NOMO-1 (cell line): ENCODE measurements around the gene TPSD1.
"Not testable (repeated sequence)": the region's sequence is repeated elsewhere in the genome, so short reads cannot be mapped to it uniquely, and the experiment has no call there.

ENCODE experiments used
- DNase-seq, 2 experiments: peaks; one replicate each; lab custom pipeline; 2025; ENCODE audit not compliant: unreplicated experiment in 2 of 2; lab: John Stamatoyannopoulos, UW

Gene TPSD1

DNA sequence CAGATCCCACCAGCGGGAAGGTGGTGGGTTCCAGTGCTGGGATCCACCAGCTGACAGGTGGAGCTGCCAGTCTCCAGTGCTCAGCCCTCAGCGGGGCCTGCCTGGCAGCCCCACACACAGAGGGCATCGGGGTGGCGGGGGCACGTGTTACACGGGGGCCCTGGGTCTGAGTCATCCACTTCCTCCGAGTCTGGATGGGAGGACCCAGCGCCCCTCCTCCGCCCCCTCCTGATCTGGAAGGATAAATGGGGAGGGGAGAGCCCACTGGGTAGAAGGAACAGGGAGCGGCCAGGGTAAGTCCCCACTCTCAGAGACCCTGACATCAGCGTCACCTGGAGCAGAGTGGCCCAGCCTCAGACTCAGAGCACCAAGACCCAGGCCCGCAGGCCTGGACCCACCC lies 15.4 kb upstream of the TPSD1 start, which contains the start of gene TPSAB1:
Gene TPSAB1, plus strand, starts transcription at position 270 of the 400 bp plus-strand sequence. CDS start 234 bp downstream, outside the sequence.
- DNase-seq = not testable (repeated sequence)

DNA sequence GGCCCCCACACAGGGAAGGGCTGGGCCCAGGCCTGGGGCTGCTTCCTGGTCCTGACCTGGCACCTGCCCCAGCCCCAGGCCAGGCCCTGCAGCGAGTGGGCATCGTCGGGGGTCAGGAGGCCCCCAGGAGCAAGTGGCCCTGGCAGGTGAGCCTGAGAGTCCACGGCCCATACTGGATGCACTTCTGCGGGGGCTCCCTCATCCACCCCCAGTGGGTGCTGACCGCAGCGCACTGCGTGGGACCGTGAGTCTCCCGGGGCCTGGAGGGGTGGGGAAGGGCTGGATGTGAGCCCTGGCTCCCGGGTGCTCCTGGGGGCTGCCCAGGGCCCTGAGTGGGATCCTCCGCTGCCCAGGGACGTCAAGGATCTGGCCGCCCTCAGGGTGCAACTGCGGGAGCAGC lies 14.8 kb upstream of the TPSD1 start:
- not testable (repeated sequence) for DNase-seq

DNA sequence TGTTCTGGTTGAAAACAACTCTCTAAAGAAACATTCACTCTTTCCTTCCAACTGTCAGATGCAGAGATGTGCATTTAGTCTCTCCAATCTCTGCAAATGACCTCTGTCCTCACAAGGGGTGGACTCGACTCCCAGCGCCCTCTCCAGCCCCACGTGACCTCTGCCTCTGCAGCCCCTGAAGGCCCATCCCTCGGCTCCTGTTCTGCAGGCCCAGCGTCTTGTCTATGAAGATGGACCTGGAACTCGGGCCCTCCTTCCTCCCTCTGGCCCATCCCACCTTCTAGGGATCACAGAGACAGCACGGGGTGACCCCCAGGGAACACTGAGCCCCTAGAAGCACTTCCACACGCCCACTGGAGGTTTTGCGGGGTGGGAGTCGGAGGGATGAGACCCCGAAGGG lies 12.5 kb upstream of the TPSD1 start:
- DNase-seq = not testable (repeated sequence)

DNA sequence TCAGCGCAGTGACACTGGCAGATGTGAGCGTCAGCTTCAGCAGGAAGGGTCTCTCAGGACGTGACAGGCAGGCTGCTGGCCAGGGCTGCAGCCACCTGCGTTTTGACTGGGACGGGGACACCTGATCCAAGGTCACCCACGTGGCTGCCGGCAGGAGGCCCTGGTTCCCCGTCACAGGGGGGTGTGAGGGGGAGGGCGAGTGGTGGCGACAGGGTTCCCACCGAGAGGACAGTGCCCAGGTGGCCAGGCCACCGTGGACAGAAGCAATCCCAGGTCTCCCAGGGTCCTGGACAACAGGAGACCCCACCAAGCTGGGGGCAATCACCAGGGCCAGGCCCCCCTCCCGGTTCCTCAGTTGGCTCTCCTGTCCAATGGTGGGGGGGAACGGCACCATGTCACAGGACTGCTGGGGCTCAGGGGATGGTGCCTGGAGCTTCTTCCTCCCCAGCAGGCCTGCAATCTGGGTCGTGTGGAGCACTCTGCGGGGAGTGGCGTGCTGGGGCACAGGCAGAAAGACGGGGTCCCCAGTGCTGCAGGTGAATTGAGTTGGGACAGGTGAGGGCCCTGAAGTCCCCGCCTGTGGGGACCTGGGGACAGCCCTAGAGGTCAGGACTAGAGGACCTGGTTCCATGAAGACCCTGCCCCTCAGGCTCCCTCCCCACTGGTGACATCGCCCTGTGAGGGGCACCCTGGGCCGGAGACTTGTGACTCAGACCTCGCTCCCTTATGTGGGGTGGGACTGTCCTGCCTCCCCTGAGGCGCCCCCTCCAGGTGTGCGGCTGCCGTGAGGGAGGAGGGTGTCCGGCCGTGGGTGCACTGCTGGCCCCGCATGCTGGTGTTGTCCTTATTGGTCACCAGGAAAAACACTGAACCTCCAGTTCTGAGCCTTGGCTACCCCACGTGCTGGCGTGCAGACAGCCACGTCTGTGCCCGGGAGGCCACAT lies 11.7 kb upstream of the TPSD1 start:
- not testable (repeated sequence) for DNase-seq

DNA sequence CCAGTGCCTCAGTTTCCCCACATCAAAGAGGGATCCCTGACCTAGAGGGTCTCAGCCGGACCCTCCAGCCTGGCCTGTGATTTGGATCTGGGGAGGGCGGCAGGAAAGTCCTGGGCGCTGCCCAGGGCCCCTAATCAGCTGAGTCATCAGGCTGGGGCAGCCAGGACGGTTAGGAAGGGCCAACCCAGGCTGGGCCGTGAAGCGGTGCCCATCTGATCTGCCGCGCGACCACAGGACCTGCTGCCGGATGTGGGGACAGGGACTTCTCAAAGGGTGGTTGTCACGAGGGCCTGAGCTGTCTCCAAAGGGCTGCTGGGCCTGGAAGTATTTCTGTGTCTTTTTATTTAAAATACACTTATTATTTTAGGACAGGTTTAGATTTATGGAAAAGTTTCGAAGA lies 11.0 kb upstream of the TPSD1 start:
- DNase-seq = peak; percentile 63 to 68

DNA sequence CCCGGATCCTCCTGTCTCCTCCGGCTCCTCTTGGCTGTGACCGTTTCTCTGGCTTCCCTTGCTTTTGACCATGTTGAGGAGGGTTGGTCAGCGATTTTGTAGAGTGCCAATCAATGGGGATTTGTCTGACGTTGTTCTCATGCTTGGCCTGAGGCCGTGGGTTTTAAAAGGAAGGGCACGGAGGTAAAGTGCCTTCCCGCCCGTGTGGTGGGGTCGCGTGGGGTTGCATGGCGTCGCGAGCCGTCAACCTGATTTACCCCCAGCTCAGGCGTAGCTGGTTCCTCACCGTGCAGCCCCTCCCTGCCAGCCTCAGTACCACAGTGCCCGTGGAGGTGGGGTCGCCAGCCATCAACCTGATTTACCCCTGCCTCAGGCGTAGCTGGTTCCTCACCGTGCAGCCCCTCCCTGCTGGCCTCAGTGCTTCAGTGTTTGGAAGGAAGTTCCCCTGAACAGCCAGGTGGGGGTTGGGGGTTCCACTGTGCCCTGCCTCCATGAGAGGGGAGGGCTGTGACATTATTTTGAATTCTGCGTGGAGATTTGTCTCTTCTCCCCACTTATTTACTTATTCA lies 10.3 kb upstream of the TPSD1 start:
- no peak for DNase-seq

DNA sequence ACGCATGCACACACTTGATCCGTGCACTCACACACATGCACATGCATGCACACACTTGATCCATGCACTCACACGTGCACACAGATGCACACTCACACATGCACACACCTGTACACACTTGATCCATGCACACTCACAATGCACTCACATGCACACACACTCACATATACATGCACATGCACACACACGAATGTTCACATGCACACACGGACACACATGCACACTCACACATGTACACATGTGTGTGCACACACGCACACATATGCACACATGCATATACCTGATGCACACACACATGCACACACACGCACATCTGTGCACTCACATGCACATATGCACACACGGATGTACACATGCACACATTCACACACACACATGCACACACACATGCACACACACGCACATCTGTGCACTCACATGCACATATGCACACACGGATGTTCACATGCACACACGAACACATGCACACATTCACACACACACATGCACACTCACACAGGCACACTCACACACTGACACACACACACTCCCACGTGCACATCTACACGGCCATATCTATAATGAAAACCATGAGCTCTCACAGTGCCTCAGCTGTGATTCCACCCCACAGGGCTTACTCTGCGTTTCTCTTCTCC lies 7.8 kb upstream of the TPSD1 start:
- DNase-seq = not testable (repeated sequence)

DNA sequence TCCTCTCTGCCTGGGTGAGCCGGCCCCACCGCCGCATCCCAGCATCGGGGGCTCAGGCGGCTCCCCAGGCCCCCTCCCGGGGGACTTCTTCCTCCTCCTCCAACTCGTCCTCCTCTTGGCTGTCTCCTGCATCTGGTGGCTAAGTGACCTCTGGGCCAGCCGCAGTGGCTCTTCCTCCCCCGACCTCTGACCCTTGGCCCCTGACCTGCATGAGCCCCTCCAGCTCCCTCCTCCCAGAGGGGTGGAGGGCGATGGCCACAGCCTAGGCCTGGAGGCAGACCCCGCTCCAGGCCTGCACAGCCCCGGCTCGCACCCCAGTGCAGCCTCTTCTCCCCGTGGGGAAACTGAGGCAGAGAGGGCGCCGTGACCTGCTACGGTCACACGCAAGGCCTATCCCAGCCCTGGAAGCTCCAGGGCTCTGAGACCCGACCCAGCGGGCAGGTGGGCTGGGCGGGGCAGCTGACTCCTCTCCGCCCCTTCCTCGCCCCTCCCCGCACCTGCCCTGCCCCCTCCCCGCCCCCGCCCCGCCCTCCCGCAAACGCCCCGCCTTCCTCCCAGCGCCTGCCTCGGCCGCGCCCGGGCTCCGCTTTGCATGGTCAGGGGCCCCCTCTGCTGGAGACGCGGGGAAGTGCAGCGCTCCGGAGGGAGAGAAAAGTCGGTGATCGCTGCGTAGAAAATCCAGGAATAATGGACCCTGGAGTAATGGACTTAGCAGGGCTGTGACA lies 6.7 kb upstream of the TPSD1 start:
- DNase-seq = not testable (repeated sequence)

DNA sequence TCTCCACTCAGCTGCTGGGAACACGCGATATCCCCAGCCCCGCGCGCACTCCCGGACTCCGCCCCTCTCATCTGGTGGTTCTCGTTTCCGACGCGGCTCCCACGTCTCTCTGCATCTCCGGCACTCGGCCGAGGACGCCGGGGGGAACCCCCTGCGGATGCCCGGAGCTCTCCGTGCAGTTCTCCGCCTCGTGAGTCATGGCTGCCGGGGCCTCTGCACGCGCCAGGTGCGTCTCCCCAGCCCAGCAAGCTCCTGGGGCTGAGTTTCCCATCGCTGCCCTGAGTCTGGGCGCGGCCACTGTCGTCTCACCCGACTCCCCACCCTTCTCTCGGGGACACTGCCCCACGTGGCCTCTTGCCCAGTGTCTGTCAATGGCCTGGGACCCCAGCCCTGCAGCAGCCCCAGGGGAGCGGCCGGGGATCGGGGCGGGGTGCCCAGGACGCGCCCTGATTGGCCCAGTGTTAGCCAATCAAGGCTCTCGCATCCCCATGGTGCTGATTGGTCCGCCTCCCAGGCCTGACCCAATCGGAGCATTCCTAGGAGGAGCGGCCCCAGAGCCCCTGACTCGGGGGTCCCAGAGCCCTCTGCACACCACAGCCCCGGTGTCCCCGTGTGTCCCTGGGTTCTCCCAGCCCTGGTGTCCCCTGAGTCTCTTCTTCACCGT lies 2.0 kb upstream of the TPSD1 start:
- DNase-seq = not testable (repeated sequence)

DNA sequence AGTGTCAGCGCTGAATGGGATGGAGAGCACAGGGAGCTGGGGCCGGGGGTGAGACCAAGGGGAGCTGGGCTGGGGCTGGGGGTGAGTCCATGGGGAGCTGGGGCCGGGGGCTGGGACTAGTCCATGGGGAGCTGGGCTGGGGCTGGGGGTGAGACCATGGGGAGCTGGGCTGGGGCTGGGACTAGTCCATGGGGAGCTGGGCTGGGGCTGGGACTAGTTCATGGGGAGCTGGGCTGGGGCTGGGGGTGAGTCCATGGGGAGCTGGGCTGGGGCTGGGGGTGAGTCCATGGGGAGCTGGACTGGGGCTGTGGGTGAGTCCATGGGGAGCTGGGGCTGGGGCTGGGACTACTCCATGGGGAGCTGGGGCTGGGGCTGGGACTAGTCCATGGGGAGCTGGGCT lies 1.0 kb upstream of the TPSD1 start:
- DNase-seq = not testable (repeated sequence)

DNA sequence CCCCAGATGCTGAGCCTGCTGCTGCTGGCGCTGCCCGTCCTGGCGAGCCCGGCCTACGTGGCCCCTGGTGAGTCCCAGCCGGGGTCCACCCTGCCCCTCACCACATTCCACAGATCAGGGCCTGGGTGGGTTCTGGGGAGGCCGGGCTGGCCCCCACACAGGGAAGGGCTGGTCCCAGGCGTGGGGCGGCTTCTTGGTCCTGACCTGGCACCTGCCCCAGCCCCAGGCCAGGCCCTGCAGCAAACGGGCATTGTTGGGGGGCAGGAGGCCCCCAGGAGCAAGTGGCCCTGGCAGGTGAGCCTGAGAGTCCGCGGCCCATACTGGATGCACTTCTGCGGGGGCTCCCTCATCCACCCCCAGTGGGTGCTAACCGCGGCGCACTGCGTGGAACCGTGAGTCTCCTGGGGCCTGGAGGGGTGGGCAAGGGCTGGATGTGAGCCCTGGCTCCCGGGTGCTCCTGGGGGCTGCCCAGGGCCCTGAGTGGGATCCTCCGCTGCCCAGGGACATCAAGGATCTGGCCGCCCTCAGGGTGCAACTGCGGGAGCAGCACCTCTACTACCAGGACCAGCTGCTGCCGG lies 516 bp downstream of the TPSD1 start:
- DNase-seq = not testable (repeated sequence)

DNA sequence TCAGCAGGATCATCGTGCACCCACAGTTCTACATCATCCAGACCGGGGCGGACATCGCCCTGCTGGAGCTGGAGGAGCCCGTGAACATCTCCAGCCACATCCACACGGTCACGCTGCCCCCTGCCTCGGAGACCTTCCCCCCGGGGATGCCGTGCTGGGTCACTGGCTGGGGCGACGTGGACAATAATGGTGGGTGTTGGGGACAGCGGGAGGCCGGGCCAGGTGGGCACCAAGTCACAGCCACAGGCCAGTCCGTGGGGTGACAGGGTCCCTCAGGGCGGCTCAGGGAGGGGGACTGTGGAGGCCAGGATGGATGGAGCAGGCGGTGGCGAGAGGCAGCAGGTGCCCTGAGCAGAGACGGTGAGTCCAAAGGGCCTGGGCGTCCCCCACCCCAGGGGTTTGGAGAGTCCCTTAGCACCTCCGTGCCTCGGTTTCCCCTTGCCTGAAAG lies 1.0 kb downstream of the TPSD1 start:
- no peak for DNase-seq

DNA sequence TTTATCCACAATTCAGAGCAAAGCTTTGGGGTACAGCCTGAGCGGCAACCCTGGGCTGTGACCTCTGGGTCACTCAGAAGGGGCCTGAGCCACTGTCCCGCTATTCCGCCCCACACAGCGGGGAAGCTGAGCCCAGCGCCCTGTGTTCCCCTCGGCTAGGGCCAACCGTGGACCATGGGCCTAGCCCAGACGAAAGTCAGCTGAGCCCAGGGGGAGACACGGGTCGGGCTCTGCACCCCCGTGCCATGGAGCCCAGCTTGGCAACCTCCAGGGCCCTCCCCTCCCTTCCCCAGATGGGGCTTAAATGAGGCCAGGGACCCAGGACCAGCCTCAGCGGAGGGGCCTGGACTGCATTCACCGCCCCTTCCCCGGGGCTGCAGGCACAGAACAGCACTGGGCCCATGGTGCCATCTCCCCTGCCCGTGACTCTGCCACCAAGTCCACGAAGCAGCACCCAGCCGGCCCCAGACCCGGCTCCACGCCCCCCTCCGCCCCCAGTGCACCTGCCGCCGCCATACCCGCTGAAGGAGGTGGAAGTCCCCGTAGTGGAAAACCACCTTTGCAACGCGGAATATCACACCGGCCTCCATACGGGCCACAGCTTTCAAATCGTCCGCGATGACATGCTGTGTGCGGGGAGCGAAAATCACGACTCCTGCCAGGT lies 1.8 kb downstream of the TPSD1 start:
- no peak for DNase-seq

DNA sequence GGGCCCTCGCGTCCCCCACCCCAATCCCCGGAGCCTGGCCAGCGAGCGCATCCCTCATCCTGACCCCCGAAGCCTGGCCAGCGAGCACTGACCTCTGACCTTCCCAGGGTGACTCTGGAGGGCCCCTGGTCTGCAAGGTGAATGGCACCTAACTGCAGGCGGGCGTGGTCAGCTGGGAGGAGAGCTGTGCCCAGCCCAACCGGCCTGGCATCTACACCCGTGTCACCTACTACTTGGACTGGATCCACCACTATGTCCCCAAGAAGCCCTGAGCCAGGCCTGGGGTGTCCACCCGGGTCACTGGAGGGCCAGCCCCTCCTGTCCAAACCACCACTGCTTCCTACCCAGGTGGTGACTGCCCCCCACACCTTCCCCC lies 2.3 kb downstream of the TPSD1 start:
- no peak for DNase-seq

DNA sequence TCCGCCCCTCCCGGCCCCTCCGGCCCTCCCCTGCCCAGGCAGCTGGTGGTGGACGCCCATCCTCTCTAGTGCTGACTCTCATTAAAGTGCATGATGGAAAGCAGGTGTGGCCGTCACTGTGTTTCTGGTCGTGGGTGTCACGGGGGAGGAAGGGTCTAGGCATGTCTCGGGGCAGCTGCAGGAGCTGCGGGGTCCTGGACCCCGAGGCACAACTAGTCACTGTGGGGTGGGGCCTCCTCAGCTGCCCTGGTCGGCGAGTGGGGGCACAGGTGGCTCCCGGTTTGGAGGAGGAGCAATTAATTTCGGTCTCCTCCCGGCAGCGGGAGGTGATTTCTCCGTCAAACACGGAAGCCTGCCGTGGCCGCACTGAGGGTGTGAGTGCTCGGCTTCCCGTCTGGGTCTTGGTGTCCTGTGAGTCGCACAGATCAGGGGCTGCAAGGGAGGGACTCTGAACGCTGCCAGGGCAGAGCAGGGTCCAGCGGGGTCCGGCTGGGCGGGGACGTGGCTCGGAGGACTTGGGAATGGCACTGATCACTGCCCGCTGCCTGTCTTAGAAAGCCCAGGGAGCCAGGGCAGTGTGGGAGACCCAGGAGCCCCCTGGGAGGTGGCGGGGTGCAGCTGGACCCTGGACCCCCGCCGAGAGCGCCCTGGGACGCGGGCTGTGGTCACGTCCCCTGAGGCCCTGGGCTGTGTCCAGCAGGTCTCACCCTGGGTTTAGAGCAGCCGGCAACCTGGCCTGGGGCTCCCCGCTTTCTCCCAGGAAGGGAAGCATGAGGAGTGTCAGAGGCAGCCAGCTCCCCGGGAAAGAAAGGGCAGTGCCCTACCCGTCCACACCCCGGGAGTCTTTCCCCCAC lies 3.3 kb downstream of the TPSD1 start:
- DNase-seq = peak in 1 of 2 experiments; percentile 13

DNA sequence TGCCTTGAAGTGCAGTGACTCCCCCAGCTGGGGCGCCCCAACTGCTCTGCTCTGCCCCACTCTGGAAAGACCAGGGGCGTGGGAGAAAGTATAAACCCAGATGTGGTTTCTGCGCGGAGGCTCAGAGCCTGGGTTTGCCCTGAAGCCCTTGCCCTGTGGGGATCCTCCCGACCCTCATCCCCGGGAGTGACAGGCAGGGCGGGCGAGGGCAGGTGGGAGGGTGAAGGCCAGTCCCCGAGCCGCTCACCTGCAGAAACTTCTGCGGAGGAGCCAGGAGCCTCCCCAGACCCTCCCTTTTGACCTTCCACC lies 3.8 kb downstream of the TPSD1 start:
- DNase-seq = no peak

DNA sequence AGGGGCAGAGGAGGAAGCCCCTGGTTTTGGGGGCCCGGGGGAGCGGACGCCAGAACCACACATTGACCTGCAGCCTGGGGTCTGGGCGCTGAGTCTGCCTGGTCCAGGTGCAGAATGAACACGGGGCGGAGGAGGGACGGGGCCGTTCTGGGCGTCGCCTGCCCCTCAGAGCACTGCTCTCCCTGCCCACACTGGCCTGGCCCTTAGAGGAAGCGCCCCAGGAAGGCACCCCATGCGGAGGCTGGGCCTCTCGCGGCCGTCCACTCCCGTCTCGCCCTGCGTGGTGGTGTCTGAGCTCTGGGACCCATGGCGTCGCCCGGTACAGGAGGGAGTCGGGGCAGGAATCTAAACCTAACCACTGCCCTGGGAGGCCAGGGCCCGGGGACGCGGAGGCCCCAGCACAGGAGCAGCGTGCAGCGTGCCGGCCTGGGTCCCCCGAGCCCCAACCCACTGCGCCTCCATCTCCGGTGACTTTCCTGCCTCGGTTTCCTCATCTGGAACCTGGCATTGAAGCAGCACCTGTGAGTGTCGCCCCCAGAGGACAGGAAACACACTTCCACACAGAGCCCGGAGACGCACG lies 4.3 kb downstream of the TPSD1 start:
- DNase-seq = no peak

DNA sequence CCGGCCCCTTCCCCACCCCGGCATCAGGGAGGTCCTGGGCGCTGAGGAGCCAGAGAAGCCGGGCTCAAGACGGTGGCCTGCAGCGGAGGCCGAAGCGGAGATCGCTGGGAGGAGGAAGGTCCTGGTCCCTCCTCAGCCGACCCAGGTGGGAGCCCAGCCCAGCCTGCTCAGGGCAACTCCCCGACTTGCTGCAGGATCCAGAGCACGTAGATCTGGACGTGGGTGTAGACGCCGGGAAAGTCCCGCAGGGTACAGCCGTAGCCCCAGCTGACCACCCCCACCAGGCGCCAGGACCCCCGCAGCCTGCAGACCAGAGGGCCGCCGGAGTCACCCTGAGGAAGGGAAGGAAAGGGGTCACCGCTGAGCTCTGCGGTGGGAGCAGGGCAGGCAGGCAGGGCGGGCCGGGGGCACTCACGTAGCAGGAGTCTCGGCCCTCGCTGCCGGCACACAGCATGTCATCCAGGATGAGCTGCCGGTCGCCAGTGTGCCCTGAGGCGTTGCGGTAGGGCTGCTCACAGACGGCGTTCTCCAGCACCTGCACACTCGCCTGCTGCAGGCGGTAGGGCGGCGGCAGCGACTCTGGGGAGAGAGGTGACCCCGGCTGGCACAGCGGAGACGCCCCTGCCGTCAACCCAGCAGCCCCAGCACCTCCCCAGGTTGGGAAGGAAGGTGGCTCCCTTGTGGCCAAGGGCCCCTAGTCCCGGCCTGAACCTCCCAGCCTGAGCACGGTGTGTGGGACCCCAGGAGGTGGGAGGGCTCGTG lies 5.4 kb downstream of the TPSD1 start:
- no peak for DNase-seq
